Urothelium cell line (cell line): ENCODE measurements around the gene KCTD17.

Experiments used
- DNase-seq: peaks from one replicate; pipeline ENCODE4 v3.0.0; 2011; ENCODE audit warnings: low spot score, mixed read lengths
- FAIRE-seq: peaks from 2 replicates; lab custom pipeline; 2011; peaks lifted over from hg19 to GRCh38; lab: Jason Lieb, UNC

KCTD17 gene

GRCh38 chr22:37072673-37073072 is 21.1 kb downstream of the KCTD17 start:
- FAIRE-seq (peak; percentile 99), DNase-seq (no peak)

DNA sequence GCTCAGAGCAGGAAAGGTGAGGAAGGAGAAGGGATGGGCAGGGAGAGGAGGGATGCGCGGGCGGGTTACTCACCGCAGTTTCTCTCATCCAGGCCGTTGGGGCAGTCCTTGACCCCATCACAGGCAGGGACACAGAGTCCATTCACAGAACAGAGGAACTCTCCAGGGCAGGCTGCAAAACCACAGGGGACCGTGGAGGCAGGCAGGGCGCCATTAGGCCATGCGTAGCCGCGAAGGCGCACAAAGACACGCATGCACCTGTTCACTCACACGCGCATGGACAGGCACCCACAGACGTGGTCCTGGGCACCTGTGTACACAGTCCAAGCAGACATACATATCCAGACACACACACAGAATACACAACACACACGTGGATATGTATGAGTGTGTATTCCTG is 23.0 kb downstream of the KCTD17 start:
- FAIRE-seq, result peak; percentile 81

GRCh38 chr22:37075046-37075445 is 23.5 kb downstream of the KCTD17 start:
- FAIRE-seq (no peak), DNase-seq (no peak)

More for the DNA sequence above, 23.0 kb downstream of the KCTD17 start:
- no peak for DNase-seq

DNA sequence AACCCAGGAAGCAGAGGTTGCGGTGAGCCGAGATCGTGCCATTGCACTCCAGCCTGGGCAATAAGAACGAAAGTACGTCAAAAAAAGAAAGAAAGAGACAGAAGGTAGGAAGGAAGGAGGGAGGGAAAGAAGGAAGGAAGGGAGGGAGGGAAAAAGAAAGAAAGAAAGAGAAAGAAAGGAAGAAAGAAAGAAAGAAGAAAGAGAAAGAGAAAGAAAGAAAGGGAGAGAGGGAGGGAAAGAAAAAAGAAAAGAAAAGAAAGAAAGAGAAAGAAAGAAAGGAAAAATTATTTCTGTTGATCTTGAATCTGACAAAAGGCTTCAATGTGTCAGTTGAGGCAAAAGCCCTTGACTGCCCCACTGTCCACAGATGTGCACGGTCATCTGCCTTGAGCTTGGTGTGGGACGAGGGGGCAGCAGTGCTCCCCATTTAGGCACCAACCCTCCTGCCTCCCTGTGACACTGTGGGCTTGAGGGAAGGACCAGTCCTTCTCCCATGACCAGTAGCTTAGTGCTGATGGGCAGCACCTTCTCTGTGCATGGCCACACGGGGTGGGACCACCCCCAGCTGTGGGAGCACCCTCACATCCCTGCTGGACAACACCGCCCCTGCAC is 24.4 kb downstream of the KCTD17 start:
- DNase-seq, result no peak
- peak; percentile 52 for FAIRE-seq

GRCh38 chr22:37077802-37078448 is 26.4 kb downstream of the KCTD17 start:
- no peak for FAIRE-seq
- peak; percentile 85 for DNase-seq

DNA sequence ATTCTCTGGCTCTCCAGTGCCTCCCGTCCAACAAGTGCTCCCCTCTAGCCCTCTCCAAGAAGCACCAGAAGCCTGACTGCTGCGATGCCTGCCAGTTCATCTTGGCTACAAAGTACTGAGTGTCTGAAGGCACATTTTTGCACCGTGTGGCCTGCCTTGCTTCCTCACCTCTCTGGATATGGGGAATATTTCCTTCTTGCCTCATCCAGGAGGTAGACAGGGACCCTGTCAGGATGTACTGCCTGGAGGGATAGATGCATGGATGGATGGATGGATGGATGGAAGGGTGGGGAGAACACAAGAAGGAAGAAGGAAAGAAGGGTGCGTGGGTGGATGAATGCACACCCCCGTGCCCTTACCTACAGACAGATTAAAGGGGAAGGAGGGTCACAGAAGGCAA is 27.6 kb downstream of the KCTD17 start:
- FAIRE-seq (peak; percentile 58), DNase-seq (no peak)

- DNase-seq (no peak), FAIRE-seq (peak; percentile 5)
Measured at GRCh38 chr22:37079668-37080171, 28.2 kb downstream of the KCTD17 start.

DNA sequence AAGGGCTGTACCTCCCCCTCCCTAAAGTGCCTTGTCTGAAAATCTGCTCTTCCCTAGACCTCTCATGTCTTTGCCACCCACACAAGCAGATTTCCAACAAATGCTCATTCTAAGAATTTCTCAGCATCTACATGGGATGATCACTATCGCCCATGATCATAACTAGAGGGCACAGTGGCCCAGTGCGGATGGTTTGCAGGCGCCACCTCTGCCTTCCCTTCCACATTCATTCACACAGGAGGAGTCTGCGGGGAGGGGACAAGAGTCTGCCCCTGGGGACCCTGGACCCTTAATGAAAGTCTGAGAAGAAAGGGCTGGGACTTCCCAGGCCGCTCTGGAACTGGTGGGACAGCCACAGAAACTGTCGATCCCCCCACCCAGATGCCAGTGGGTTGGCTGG is 28.9 kb downstream of the KCTD17 start:
- no peak for FAIRE-seq
- DNase-seq, result no peak

DNA sequence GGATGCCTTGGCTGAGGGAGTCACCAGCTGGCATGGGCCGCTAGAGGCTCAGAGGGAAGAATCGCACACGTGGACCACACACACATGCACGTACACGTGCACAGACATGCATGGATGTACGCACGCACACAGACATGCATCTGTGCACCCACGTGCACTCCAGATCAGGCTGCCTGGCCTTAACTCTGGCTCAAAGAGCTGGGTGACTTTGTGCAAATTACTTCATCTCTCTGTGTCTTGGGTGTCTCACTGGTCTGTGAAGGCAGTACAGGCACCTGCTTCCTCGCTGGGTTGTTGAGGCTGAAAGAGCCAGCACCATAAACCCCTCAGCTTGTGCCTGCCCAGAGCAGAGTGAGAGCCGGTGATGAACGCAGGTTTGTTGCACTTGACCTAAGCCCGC is 29.3 kb downstream of the KCTD17 start:
- FAIRE-seq (peak; percentile 71), DNase-seq (no peak)

- FAIRE-seq, result no peak
- DNase-seq, result no peak
Measured at GRCh38 chr22:37082251-37082873, 30.8 kb downstream of the KCTD17 start.

DNA sequence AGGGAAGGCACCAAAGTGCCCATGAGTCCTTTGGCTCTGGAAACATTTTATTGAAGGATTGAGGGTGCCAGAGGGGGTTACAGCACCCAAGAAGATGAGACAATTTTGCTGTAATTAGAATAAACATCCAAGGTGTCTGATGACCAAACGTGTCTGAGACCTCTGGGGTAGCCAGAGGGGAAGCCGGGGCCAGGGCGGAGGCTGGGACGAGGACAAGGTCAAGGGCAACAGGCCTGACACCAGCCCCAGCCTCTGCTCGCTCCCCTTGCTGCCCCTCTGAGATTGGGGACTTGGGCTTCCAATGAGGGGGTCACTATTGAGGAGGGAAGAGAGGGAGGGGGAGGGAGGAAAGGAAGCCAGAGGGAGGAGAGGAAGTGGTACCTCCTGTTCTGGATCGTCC is 32.4 kb downstream of the KCTD17 start:
- no peak for FAIRE-seq
- DNase-seq, result no peak

DNA sequence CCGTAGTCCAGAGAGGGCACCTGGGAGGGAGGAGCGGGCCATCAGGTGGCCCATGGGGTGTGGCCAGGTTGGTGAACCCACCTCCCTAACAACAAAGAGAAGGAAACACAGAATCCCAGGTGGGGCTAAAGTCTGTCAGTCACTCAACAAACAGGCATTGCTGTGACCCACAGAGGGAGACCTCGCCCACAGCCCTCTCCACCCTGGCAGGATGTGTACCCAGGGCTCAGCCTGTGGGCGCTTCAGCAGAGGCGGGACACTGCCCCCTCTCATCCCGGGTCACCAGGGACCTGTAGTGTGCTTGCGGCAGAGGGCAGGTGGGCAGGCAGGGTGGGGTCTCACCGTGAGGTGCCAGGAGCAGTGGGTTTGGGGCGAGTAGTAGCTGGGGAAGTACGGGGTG is 32.8 kb downstream of the KCTD17 start:
- FAIRE-seq (no peak), DNase-seq (no peak)

DNA sequence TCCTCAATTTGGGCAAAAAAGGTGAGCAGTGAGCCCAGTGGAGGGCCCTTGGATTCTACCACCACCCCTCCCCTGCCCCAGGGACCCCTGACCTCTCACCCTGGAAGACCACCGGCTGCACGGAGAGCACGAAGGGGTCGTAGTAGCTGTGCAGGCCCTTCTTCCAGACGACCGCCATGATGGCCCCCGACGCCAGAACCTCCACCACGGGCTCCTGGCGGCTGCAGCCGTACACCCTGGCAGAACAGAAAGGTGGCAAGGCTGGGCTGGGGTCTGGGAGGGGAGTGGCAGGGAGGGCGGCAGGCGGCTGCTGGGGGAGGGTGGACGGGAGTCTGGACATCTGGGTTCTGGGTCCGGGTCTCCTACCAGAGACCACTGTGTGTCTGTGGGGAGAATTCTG is 34.6 kb downstream of the KCTD17 start:
- DNase-seq, result no peak
- no peak for FAIRE-seq

- FAIRE-seq (peak; percentile 79), DNase-seq (peak; percentile 68)
Measured at GRCh38 chr22:37088108-37088605, 36.6 kb downstream of the KCTD17 start.

GRCh38 chr22:37088750-37089408 is 37.3 kb downstream of the KCTD17 start:
- FAIRE-seq (no peak), DNase-seq (no peak)

DNA sequence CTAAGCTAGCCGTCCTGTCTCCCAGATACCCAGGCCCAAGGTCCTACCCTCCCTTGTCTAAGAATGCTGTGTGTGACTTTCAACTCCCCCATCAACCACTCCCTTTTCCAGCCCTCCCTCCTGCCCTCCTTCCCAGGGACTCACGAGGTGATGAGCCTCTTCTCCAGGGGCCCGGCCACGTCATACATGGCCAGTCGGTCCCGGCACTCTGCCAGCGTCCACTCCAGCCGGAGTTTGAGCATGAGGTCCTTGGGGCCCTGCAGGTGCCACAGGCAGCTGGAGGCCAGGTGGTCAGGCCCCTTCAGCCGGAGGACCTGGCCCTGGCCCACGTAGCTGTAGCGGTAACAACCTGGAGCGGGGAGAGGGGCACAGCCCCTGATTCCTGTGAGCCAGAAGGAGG is 37.9 kb downstream of the KCTD17 start:
- no peak for FAIRE-seq
- no peak for DNase-seq

- FAIRE-seq (no peak), DNase-seq (no peak)
Measured at GRCh38 chr22:37090920-37091695, 39.6 kb downstream of the KCTD17 start.

- FAIRE-seq (no peak), DNase-seq (no peak)
Measured at GRCh38 chr22:37091994-37092393, 40.5 kb downstream of the KCTD17 start.

GRCh38 chr22:37092997-37093396 is 41.5 kb downstream of the KCTD17 start:
- DNase-seq, result no peak
- FAIRE-seq, result no peak

- FAIRE-seq (no peak), DNase-seq (no peak)
Measured at GRCh38 chr22:37094239-37094638, 42.7 kb downstream of the KCTD17 start.

DNA sequence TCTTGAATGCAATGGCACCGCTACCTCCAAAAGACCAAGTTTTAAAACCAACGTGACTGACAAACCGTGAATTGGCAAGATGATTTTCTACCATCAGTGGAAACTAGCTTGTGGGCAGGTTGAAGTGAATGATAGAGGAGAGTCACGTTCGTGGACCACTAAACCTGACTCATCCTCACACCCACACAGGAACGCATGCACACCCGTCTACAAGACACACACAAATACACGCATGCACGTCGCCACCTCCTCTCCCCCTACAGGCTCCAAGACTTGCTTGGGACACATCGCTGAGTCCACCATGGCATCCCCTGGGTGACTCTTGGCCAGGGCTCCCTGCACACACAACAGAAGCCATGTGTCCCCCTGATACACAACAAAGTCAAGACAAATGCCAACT is 43.6 kb downstream of the KCTD17 start:
- FAIRE-seq (peak; percentile 90), DNase-seq (no peak)
